GM23338 (cell line): ENCODE results near the gene YOD1.

Experiments used
- ZNF114 ChIP-seq: fragments of 250-450 bp; sonication (Bioruptor Pico); IDR thresholded peaks from 2 replicates; pipeline ENCODE4 v1.5.0; 2020; ENCODE audit warnings: mild to moderate bottlenecking, moderate library complexity
- TF ChIP-seq, protein P1 (sequence below), 2 experiments: fragments of 200-600 bp in 1 of 2; sonication (generic) in 1 of 2; conservative IDR thresholded peaks; 2 replicates each; pipeline versions ENCODE4 v1.5.1 to v1.6.1; 2016 to 2017; ENCODE audit warnings: antibody characterized with exemption in 2 of 2, low read depth in 2 of 2, mild to moderate bottlenecking in 2 of 2, moderate library complexity in 1 of 2

DNA sequence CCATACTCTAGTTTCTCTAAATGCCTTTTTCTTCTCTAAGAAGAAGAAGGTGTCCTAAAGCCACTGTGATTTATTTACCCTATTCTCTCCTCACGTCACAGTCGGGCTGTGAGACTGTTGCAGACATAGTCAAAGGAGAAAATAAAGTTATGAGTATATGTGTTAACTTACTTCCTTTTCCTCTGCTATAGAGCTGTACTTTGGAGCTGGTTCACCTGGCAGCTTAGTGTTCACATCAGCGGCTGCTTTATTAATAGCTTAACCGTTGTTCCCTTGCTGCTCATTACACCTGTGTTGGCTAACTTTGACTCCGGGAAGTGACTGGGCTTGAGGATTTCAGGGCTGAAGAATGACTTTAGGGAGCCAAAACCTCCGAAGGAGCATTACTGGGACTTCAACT, 5.7 kb upstream of the YOD1 start:
- no peak for TF ChIP-seq ZNF114 (CRISPR knock-in tag)
- TF ChIP-seq, protein P1, sequence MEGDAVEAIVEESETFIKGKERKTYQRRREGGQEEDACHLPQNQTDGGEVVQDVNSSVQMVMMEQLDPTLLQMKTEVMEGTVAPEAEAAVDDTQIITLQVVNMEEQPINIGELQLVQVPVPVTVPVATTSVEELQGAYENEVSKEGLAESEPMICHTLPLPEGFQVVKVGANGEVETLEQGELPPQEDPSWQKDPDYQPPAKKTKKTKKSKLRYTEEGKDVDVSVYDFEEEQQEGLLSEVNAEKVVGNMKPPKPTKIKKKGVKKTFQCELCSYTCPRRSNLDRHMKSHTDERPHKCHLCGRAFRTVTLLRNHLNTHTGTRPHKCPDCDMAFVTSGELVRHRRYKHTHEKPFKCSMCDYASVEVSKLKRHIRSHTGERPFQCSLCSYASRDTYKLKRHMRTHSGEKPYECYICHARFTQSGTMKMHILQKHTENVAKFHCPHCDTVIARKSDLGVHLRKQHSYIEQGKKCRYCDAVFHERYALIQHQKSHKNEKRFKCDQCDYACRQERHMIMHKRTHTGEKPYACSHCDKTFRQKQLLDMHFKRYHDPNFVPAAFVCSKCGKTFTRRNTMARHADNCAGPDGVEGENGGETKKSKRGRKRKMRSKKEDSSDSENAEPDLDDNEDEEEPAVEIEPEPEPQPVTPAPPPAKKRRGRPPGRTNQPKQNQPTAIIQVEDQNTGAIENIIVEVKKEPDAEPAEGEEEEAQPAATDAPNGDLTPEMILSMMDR (conservative IDR thresholded peaks at IDR 0.05; ENCODE audit: low read depth in 2 of 2) = no peak
